HUES48 (cell line): ENCODE results near the gene OR5A1.

ENCODE experiments used
- H3K27ac ChIP-seq: one replicate; pipeline ENCODE4 v1.7.0; 2013; ENCODE audit warnings: low read depth, low read length, inconsistent platforms
- H3K27me3 ChIP-seq: 2 replicates; pipeline ENCODE4 v1.6.1; 2013; ENCODE audit warnings: mild to moderate bottlenecking, low read length; ENCODE audit not compliant: control insufficient read depth, insufficient read depth
- H3K36me3 ChIP-seq: 2 replicates; pipeline ENCODE4 v1.6.1; 2013; ENCODE audit warnings: low read length; ENCODE audit not compliant: control insufficient read depth, insufficient read depth
- H3K4me1 ChIP-seq: 2 replicates; pipeline ENCODE4 v1.6.1; 2013; ENCODE audit warnings: mild to moderate bottlenecking, low read length; ENCODE audit not compliant: control insufficient read depth, insufficient read depth
- H3K4me3 ChIP-seq: 2 replicates; pipeline ENCODE4 v1.5.1; 2013; ENCODE audit warnings: mild to moderate bottlenecking, low read depth, low read length
- H3K9ac ChIP-seq: 2 replicates; pipeline ENCODE4 v1.6.1; 2013; ENCODE audit warnings: mild to moderate bottlenecking, low read depth, low read length, moderate library complexity
- H3K9me3 ChIP-seq: 2 replicates; pipeline ENCODE4 v1.6.1; 2013; ENCODE audit warnings: low read length; ENCODE audit not compliant: control insufficient read depth, insufficient read depth

The OR5A1 gene

GRCh38 chr11:59475176-59475575 is 38.9 kb downstream of the OR5A1 start:
- H3K4me3 ChIP-seq = no peak overlapping the region

GRCh38 chr11:59479906-59480305 is 43.6 kb downstream of the OR5A1 start:
- Histone ChIP-seq H3K27ac (no peak overlapping the region), H3K4me1 (no peaks in the 10 kb centered on the region), H3K9ac (no peak overlapping the region), H3K4me3 (no peak overlapping the region), H3K36me3 (no peaks in the 10 kb centered on the region), H3K27me3 (no peaks in the 10 kb centered on the region), H3K9me3 (no peaks in the 10 kb centered on the region)

More at GRCh38 chr11:59475176-59475575, 38.9 kb downstream of the OR5A1 start:
- no peaks in the 10 kb centered on the region for H3K9me3 ChIP-seq
- no peak overlapping the region for H3K9ac ChIP-seq
- H3K27me3 ChIP-seq = no peaks in the 10 kb centered on the region
- no peaks in the 10 kb centered on the region for H3K4me1 ChIP-seq
- no peaks in the 10 kb centered on the region for H3K36me3 ChIP-seq
- no peak overlapping the region for H3K27ac ChIP-seq

DNA sequence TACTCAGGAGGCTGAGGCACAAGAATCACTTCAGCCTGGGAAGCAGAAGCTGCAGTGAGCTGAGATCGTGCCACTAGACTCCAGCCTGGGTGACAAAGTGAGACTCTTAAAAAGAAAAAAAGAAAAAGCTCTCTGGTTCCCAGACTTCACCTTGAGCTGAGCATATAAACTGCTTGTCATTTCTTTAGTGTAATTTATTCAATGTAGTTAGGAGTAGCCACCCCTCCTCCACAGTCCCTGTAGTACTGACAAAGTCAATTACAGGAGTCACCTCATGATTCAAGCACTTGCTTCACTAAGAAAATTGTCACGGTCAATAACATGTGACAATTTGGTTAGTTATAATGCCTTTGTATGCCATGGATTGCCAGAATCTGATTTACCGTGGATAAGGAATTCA is 44.1 kb downstream of the OR5A1 start:
- Histone ChIP-seq H3K9ac (no peak overlapping the region), H3K4me1 (no peaks in the 10 kb centered on the region), H3K27me3 (no peaks in the 10 kb centered on the region), H3K4me3 (no peak overlapping the region), H3K36me3 (no peaks in the 10 kb centered on the region), H3K27ac (no peak overlapping the region), H3K9me3 (no peaks in the 10 kb centered on the region)
